HepG2 (cell line): ENCODE data around the gene F12. TPM values are rescaled to one million over a fixed set of nuclear protein-coding genes. Genes with fewer than 3 reads are reported as not detected.
A peak's percentile ranks its signal among the peaks of the same experiment; 100 is the strongest.

Source experiments
- CREM ChIP-seq, 2 experiments: sonication (generic) in 1 of 2; formaldehyde crosslinking in 1 of 2; IDR thresholded peaks; 2 replicates each; pipeline versions ENCODE4 v1.4.0 to v1.6.1; 2016 to 2020; ENCODE audit warnings: antibody characterized with exemption in 1 of 2, mild to moderate bottlenecking in 1 of 2, missing genetic modification reagents in 1 of 2
- ELF1 ChIP-seq: sonication (generic); formaldehyde crosslinking; IDR thresholded peaks from 2 replicates; pipeline ENCODE4 v1.4.0; 2020; ENCODE audit warnings: missing genetic modification reagents
- JDP2 ChIP-seq: sonication (generic); formaldehyde crosslinking; IDR thresholded peaks from 2 replicates; pipeline ENCODE4 v1.8.1; 2022; ENCODE audit warnings: missing genetic modification reagents, borderline replicate concordance
- MIXL1 ChIP-seq: IDR thresholded peaks from 2 replicates; pipeline ENCODE4 v1.6.1; 2016
- MTA1 ChIP-seq: sonication (generic); formaldehyde crosslinking; IDR thresholded peaks from 2 replicates; pipeline ENCODE4 v1.4.0; 2020; ENCODE audit warnings: missing genetic modification reagents, mild to moderate bottlenecking, borderline replicate concordance
- SP4 ChIP-seq: sonication (generic); formaldehyde crosslinking; IDR thresholded peaks from 2 replicates; pipeline ENCODE4 v1.8.1; 2023; ENCODE audit warnings: mild to moderate bottlenecking, missing genetic modification reagents
- TFAP4 ChIP-seq: sonication (generic); IDR thresholded peaks from 2 replicates; pipeline ENCODE4 v1.6.1; 2016; ENCODE audit warnings: low read depth, borderline replicate concordance
- ZNF205 ChIP-seq: IDR thresholded peaks from 2 replicates; pipeline ENCODE4 v1.6.1; 2018; ENCODE audit warnings: missing biosample characterization, missing genetic modification reagents
- ZNF253 ChIP-seq: sonication (generic); formaldehyde crosslinking; IDR thresholded peaks from 2 replicates; pipeline ENCODE4 v1.8.0; 2022; ENCODE audit warnings: mild to moderate bottlenecking, missing genetic modification reagents, borderline replicate concordance
- ZNF280B ChIP-seq: sonication (generic); formaldehyde crosslinking; IDR thresholded peaks from 2 replicates; pipeline ENCODE4 v1.5.0; 2020; ENCODE audit warnings: missing genetic modification reagents, mild to moderate bottlenecking, borderline replicate concordance
- ZNF501 ChIP-seq: sonication (generic); formaldehyde crosslinking; IDR thresholded peaks from 2 replicates; pipeline ENCODE4 v1.5.1; 2020; ENCODE audit warnings: mild to moderate bottlenecking, moderate library complexity, missing genetic modification reagents
- ZNF576 ChIP-seq: sonication (generic); formaldehyde crosslinking; IDR thresholded peaks from 2 replicates; pipeline ENCODE4 v1.4.0; 2020; ENCODE audit warnings: mild to moderate bottlenecking, missing genetic modification reagents
- ZNF646 ChIP-seq: sonication (generic); formaldehyde crosslinking; IDR thresholded peaks from 2 replicates; pipeline ENCODE4 v1.9.0; 2021; ENCODE audit warnings: mild to moderate bottlenecking, missing genetic modification reagents
- polyA plus RNA-seq, 8 experiments: library from polyadenylated mRNA; depleted of rRNA in 3 of 8; stranded (reverse) in 7 of 8; unstranded in 1 of 8; fragments of >200 nt; fragmentation: Illumina TruSeq in 4 of 8; extraction: Trizol in 4 of 8; gene quantifications; 2 replicates each; pipeline versions ENCODE4 v1.2.1 to v1.2.3, GENCODE V29; 2011 to 2016; ENCODE audit warnings: low read depth in 4 of 8, missing spikeins in 1 of 8, mixed read lengths in 1 of 8; ENCODE audit not compliant: insufficient read depth in 1 of 8
- total RNA-seq, 5 experiments: library from RNA; depleted of rRNA; stranded (reverse); fragments of >200 nt; fragmentation: Illumina TruSeq; extraction: Trizol; gene quantifications; 2 replicates each; pipeline ENCODE4 v1.2.3, GENCODE V29; 2016; ENCODE audit warnings: low read depth in 1 of 5
- TF ChIP-seq, protein P1 (sequence below): IDR thresholded peaks from 2 replicates; pipeline ENCODE4 v1.6.1; 2018; ENCODE audit warnings: missing genetic modification reagents, mild to moderate bottlenecking, missing compliant biosample characterization
- TF ChIP-seq, protein P2 (sequence below): sonication (generic); formaldehyde crosslinking; IDR thresholded peaks from 2 replicates; pipeline ENCODE4 v1.4.0; 2020; ENCODE audit warnings: missing genetic modification reagents

The F12 gene
- total and polyA plus RNA-seq, 2 of the 13 experiments (the other 11 are each of a cell fraction or from before 2014, with no cell fraction given) = 2.5 to 3.0 TPM

GRCh38 chr5:177425801-177426565 lies 16.6 kb upstream of the F12 start (continued):
- TF ChIP-seq ZNF280B (CRISPR knock-in tag) (0 out of 2 replicates have a peak, but pooled peaks have one; percentile 53), MTA1 (0 out of 2 replicates have a peak, but pooled peaks have one; percentile 27), CREM (IDR thresholded peaks at IDR 0.05) (peak; percentile 90), CREM (CRISPR knock-in tag; IDR thresholded peaks at IDR 0.05) (no peak), ZNF576 (no peak), ZNF646 (CRISPR knock-in tag) (no peak), TFAP4 (peak; percentile 77), ZNF253 (peak; percentile 20; the same call in 1 of the 2 replicates), ZNF501 (peak; percentile 91), SP4 (CRISPR knock-in tag) (peak; percentile 82), ELF1 (CRISPR knock-in tag) (peak; percentile 87), JDP2 (CRISPR knock-in tag) (no peak), MIXL1 (0 out of 2 replicates have a peak, but pooled peaks have one; percentile 13), ZNF205 (CRISPR knock-in tag) (0 out of 2 replicates have a peak, but pooled peaks have one; percentile 48)
- TF ChIP-seq, protein P1, sequence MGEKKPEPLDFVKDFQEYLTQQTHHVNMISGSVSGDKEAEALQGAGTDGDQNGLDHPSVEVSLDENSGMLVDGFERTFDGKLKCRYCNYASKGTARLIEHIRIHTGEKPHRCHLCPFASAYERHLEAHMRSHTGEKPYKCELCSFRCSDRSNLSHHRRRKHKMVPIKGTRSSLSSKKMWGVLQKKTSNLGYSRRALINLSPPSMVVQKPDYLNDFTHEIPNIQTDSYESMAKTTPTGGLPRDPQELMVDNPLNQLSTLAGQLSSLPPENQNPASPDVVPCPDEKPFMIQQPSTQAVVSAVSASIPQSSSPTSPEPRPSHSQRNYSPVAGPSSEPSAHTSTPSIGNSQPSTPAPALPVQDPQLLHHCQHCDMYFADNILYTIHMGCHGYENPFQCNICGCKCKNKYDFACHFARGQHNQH (CRISPR knock-in tag) = 0 out of 2 replicates have a peak, but pooled peaks have one; percentile 31
- TF ChIP-seq, protein P2, sequence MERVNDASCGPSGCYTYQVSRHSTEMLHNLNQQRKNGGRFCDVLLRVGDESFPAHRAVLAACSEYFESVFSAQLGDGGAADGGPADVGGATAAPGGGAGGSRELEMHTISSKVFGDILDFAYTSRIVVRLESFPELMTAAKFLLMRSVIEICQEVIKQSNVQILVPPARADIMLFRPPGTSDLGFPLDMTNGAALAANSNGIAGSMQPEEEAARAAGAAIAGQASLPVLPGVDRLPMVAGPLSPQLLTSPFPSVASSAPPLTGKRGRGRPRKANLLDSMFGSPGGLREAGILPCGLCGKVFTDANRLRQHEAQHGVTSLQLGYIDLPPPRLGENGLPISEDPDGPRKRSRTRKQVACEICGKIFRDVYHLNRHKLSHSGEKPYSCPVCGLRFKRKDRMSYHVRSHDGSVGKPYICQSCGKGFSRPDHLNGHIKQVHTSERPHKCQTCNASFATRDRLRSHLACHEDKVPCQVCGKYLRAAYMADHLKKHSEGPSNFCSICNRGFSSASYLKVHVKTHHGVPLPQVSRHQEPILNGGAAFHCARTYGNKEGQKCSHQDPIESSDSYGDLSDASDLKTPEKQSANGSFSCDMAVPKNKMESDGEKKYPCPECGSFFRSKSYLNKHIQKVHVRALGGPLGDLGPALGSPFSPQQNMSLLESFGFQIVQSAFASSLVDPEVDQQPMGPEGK = peak; percentile 62
